HG03457 (cell line): ENCODE data around the gene PDE8A.
"Not testable (repeated sequence)": the region's sequence is repeated elsewhere in the genome, so short reads cannot be mapped to it uniquely, and the experiment has no call there.

ENCODE experiments used
- ATAC-seq: cut with Tn5 transposase; IDR thresholded peaks from one replicate; pipeline ENCODE4 v1.9.1; 2021; ENCODE audit warnings: moderate number of reproducible peaks; ENCODE audit not compliant: unreplicated experiment

PDE8A gene

GRCh38 chr15:84960391-84961113, 21.1 kb upstream of the PDE8A start:
- no peak for ATAC-seq

GRCh38 chr15:84961114-84961452, 20.6 kb upstream of the PDE8A start:
- no peak for ATAC-seq

GRCh38 chr15:84961707-84962106, 19.9 kb upstream of the PDE8A start:
- ATAC-seq, result no peak

GRCh38 chr15:84962955-84963354, 18.7 kb upstream of the PDE8A start:
- ATAC-seq, result no peak

GRCh38 chr15:84967380-84967779, 14.3 kb upstream of the PDE8A start:
- no peak for ATAC-seq

- ATAC-seq, result no peak
Observed at GRCh38 chr15:84968301-84968700, 13.4 kb upstream of the PDE8A start.

- ATAC-seq, result no peak
Observed at GRCh38 chr15:84969257-84969656, 12.4 kb upstream of the PDE8A start.

- ATAC-seq, result no peak
Observed at GRCh38 chr15:84970843-84971242, 10.8 kb upstream of the PDE8A start.

GRCh38 chr15:84973492-84974460, 7.9 kb upstream of the PDE8A start:
- no peak for ATAC-seq

GRCh38 chr15:84975871-84976351, 5.7 kb upstream of the PDE8A start:
- ATAC-seq, result no peak

GRCh38 chr15:84976746-84977345, 4.8 kb upstream of the PDE8A start:
- no peak for ATAC-seq

- no peak for ATAC-seq
Observed at GRCh38 chr15:84979651-84980050, 2.0 kb upstream of the PDE8A start.

- ATAC-seq, result peak; percentile 48
Observed at GRCh38 chr15:84980196-84981053, 1.2 kb upstream of the PDE8A start.

- peak; percentile 58 for ATAC-seq
Observed at GRCh38 chr15:84981054-84981710, 474 bp upstream of the PDE8A start.

GRCh38 chr15:84982301-84982920, 755 bp downstream of the PDE8A start:
- no peak for ATAC-seq

GRCh38 chr15:84983294-84983693, 1.6 kb downstream of the PDE8A start:
- no peak for ATAC-seq

GRCh38 chr15:84983711-84984110, 2.1 kb downstream of the PDE8A start:
- no peak for ATAC-seq

GRCh38 chr15:84985158-84985557, 3.5 kb downstream of the PDE8A start:
- no peak for ATAC-seq

GRCh38 chr15:84987351-84987750, 5.7 kb downstream of the PDE8A start:
- not testable (repeated sequence) for ATAC-seq
